AG04450 (cell line): ENCODE results near the gene KIF6. TPM values are rescaled to one million over a fixed set of nuclear protein-coding genes. Genes with fewer than 3 reads are reported as not detected.
A peak's percentile ranks its signal among the peaks of the same experiment; 100 is the strongest.

Experiments used
- CTCF ChIA-PET: fragments of 300-600, 350-600 bp; formaldehyde crosslinking; extraction: SDS; loops from one replicate; lab custom pipeline; 2022; ENCODE audit warnings: antibody characterized with exemption, inconsistent platforms; lab: Charles Lee
- POLR2A ChIA-PET: fragments of 350-600 bp; formaldehyde crosslinking; extraction: SDS; loops from one replicate; lab custom pipeline; 2021; ENCODE audit warnings: antibody characterized with exemption, inconsistent platforms; lab: Yijun Ruan, JAX
- DNase-seq: peaks from one replicate; pipeline ENCODE4 v3.0.0-alpha.2; 2011; ENCODE audit warnings: low read depth, low spot score
- H3K27ac ChIP-seq: one replicate; pipeline ENCODE4 v1.5.1; 2012; ENCODE audit warnings: low read depth, low read length, control low read depth
- H3K27me3 ChIP-seq: one replicate; pipeline ENCODE4 v1.6.0; 2012; ENCODE audit warnings: low read length; ENCODE audit not compliant: control insufficient read depth, insufficient read depth
- H3K4me3 ChIP-seq: 2 replicates; pipeline ENCODE4 v1.5.1; 2011; ENCODE audit warnings: mild to moderate bottlenecking, low read depth, low read length, control low read depth
- H3K9me3 ChIP-seq: 2 replicates; pipeline ENCODE4 v1.5.1; 2012; ENCODE audit warnings: low read length; ENCODE audit not compliant: control insufficient read depth, insufficient read depth
- polyA plus RNA-seq: library from polyadenylated mRNA; depleted of rRNA; stranded (reverse); fragments of >200 nt; gene quantifications from 2 replicates; pipeline ENCODE4 v1.2.3, GENCODE V29; 2011
- TF ChIP-seq, protein P1 (sequence below): IDR thresholded peaks from 2 replicates; pipeline ENCODE4 v1.5.1; 2011; ENCODE audit warnings: low read depth, low read length, control low read depth, inconsistent platforms

Gene KIF6
- polyA plus RNA-seq, 1 experiment = 0.02 TPM

DNA sequence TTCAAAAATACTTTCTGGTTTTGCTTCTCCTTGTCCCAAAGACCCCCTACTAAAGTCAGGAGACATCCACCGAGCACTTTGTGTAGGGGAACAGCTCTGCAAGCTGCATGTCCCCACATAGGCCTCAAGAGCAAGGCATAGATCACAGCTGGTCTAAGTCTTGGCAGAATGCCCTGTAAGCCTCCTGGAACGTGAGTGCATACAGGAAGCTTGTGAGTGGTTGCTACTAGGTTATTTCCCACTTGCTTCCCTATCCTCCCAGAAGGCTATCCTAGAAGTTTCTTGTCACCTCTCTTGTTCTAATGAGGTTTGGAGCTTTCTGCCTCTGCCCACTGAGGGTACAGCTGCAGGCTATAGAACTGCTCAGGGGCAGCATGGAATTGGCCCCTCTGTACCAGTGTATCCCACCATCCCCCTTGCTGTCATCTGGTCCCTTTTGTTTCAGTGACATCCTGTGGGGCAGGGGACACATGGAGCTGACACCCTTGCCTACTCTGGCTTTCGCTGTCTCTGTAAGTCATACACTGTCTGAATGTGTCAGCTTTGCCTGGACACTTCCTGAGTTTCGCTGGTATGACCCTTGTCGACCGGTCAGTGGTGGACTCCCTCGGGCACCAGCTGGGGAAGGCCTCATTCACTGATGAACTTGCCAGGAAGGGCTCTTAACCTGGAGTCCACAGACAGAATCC, 367.1 kb downstream of the KIF6 start:
- CTCF ChIA-PET = interaction anchor here (1.0 kb wide), 1 partner anchor 12 kb away, joined by 3 read pairs; no protein-coding TSS in a partner anchor
- H3K27ac ChIP-seq = no peak overlapping the region
- H3K27me3 ChIP-seq = no peaks in the 10 kb centered on the region
- H3K9me3 ChIP-seq = no peaks in the 10 kb centered on the region
- H3K4me3 ChIP-seq = no peak overlapping the region
- peak; percentile 3 for DNase-seq
- TF ChIP-seq, protein P1, sequence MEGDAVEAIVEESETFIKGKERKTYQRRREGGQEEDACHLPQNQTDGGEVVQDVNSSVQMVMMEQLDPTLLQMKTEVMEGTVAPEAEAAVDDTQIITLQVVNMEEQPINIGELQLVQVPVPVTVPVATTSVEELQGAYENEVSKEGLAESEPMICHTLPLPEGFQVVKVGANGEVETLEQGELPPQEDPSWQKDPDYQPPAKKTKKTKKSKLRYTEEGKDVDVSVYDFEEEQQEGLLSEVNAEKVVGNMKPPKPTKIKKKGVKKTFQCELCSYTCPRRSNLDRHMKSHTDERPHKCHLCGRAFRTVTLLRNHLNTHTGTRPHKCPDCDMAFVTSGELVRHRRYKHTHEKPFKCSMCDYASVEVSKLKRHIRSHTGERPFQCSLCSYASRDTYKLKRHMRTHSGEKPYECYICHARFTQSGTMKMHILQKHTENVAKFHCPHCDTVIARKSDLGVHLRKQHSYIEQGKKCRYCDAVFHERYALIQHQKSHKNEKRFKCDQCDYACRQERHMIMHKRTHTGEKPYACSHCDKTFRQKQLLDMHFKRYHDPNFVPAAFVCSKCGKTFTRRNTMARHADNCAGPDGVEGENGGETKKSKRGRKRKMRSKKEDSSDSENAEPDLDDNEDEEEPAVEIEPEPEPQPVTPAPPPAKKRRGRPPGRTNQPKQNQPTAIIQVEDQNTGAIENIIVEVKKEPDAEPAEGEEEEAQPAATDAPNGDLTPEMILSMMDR = no peak
- POLR2A ChIA-PET = no interaction called here

DNA sequence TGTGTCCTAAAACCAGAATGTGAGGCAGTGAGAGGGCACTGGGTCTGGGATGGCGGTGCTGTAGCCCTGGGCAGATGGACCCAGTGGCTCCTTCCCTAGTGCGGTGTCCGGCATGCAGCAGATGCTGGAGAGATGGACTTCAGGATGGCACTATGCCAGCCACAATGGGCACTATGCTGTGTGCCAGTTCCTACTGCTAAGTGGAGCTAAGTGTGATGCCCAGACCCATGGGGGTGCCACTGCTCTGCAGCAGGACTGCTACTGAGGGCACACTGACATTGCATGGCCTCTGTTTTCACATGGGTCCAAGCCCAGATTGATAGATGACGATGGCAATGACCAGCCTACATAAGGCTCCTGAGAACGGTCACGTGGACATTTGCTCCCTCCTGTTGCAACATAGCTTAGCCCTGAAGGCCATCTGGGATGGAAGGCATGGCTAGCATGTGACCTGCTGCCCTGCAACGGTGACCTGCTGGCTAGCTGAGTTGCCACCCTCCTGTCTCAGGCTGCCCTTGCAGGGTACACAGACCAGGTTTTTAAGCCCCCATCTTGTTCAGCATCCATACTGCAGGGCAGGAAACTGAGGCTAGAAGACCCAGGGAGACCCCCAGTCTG, 371.4 kb downstream of the KIF6 start:
- ChIA-PET CTCF (interaction anchor here (0.6 kb wide), 2 partner anchors 151 to 993 kb away, joined by 3 read pairs; no protein-coding TSS in a partner anchor), POLR2A (no interaction called here)
- Histone ChIP-seq H3K9me3 (no peaks in the 10 kb centered on the region), H3K27ac (no peak overlapping the region), H3K27me3 (peaks cover 2% of the 10 kb centered on the region), H3K4me3 (no peak overlapping the region)
- DNase-seq = no peak
- TF ChIP-seq, protein P1 = no peak

- ChIA-PET POLR2A (no interaction called here), CTCF (interaction anchor here (0.5 to 1.1 kb wide), 2 partner anchors 11 to 442 kb away, joined by 3 to 5 read pairs; no protein-coding TSS in a partner anchor)
- TF ChIP-seq, protein P1 = no peak
- DNase-seq = no peak
- no peak overlapping the region for H3K27ac ChIP-seq
- H3K9me3 ChIP-seq = no peaks in the 10 kb centered on the region
- peaks cover 2% of the 10 kb centered on the region for H3K27me3 ChIP-seq
- no peak overlapping the region for H3K4me3 ChIP-seq
Measured at GRCh38 chr6:39350723-39351505, 374.3 kb downstream of the KIF6 start.

GRCh38 chr6:39348740-39349139, 376.5 kb downstream of the KIF6 start:
- Histone ChIP-seq H3K4me3 (no peak overlapping the region), H3K9me3 (no peaks in the 10 kb centered on the region), H3K27me3 (peaks cover 2% of the 10 kb centered on the region), H3K27ac (no peak overlapping the region)
- ChIA-PET POLR2A (no interaction called here), CTCF (interaction anchor here (0.9 to 2.1 kb wide), 4 partner anchors 9 to 548 kb away, joined by 3 to 8 read pairs (median 5); no protein-coding TSS in a partner anchor)
- DNase-seq = no peak
- TF ChIP-seq, protein P1 = no peak
